H1 (cell line): ENCODE data around the gene GNA12. TPM values are rescaled to one million over a fixed set of nuclear protein-coding genes. Genes with fewer than 3 reads are reported as not detected.

Experiments used
- CBX5 ChIP-seq: fragments of 300-800, 300-1000 bp; sonication (generic); IDR thresholded peaks from 2 replicates; pipeline ENCODE4 v1.7.1; 2016; ENCODE audit warnings: antibody characterized with exemption, low read length, low read depth
- CHD2 ChIP-seq: IDR thresholded peaks from 2 replicates; pipeline ENCODE4 v1.6.1; 2012; ENCODE audit warnings: low read length, improper control_type of control experiment
- JUN ChIP-seq: IDR thresholded peaks from 2 replicates; pipeline ENCODE4 v1.6.1; 2011; ENCODE audit warnings: low read depth, mild to moderate bottlenecking, improper control_type of control experiment, low read length
- KDM4A ChIP-seq: IDR thresholded peaks from one replicate; pipeline ENCODE4 v1.7.1; 2012; ENCODE audit warnings: low read depth, mild to moderate bottlenecking, moderate library complexity, low read length, inconsistent platforms; ENCODE audit not compliant: severe bottlenecking
- POLR2A ChIP-seq, 2 experiments: IDR thresholded peaks; 1 replicate in 1 of 2; 2 replicates in 1 of 2; pipeline ENCODE4 v1.6.1; 2011; ENCODE audit warnings: low read depth in 2 of 2, low read length in 2 of 2, mild to moderate bottlenecking in 2 of 2; ENCODE audit errors: control extremely low read depth in 1 of 2
- POU5F1 ChIP-seq: IDR thresholded peaks from 2 replicates; pipeline ENCODE4 v1.6.1; 2011; ENCODE audit warnings: low read depth, mild to moderate bottlenecking, low read length, moderate library complexity
- polyA plus RNA-seq, 7 experiments: library from polyadenylated mRNA; depleted of rRNA in 3 of 7; stranded (reverse) in 5 of 7; unstranded in 2 of 7; fragments of >200 nt in 5 of 7; fragments of 200-250 nt in 2 of 7; gene quantifications; 1 replicate in 5 of 7; 2 replicates in 1 of 7; 4 replicates in 1 of 7; pipeline versions ENCODE4 v1.2.1 to v1.2.3, GENCODE V29; 2011 to 2013; ENCODE audit warnings: missing spikeins in 2 of 7, mixed read lengths in 2 of 7
- total RNA-seq: library from RNA; stranded (reverse); fragmentation: NEBNext Ultra II Directional; extraction: Animal tissue kit (Norgen Biotek cat#: 25700); gene quantifications from 2 replicates; pipeline ENCODE4 v1.2.1, GENCODE V29; 2021

GNA12 gene
- total and polyA plus RNA-seq, 2 of the 8 experiments (the other 6 are each of a cell fraction or from before 2014, with no cell fraction given) = 96.5 to 109 TPM

DNA sequence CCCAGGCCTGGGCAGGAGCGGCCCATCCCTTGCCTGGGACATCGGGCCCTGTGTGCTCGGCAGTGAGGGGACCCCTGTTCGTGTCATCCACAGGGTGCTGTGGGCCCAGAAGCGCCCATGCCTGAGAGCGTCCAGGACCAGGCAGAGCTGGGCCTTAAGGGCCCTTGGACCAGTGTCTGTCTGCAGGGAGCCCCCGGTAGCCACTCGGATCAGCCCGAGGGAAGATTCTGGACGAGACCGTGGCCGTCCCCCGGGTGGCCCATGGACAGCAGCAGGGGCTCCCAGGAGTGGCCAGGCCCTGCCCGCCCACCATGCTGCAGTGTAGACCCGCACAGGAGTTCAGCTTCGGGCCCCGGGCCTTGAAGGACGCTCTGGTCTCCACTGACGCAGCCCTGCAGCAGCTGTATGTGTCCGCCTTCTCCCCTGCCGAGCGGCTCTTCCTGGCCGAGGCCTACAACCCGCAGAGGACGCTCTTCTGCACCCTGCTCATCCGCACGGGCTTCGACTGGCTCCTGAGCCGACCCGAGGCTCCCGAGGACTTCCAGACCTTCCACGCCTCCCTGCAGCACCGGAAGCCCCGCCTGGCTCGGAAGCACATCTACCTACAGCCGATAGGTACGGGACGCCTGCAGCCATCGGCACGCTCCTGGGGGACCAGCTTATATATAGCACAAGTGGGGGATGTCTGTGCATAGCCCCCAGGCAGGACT is 143.8 kb downstream of the GNA12 start (continued):
- no peak for TF ChIP-seq POLR2A (IDR thresholded peaks at IDR 0.05; ENCODE audit: control extremely low read depth in 1 of 2, low read depth in 2 of 2, low read length in 2 of 2)
- no peak for TF ChIP-seq CHD2
- no peak for TF ChIP-seq POU5F1
- TF ChIP-seq CBX5 = no peak
- TF ChIP-seq KDM4A = no peak
- TF ChIP-seq JUN = no peak
- TF ChIP-seq, all 59 proteins: peak for 0
